WTC11 (cell line): Measurements from ENCODE around the gene MIA3. TPM values are rescaled to one million over a fixed set of nuclear protein-coding genes. Genes with fewer than 3 reads are reported as not detected.

ENCODE experiments used
- ATAC-seq: fragments of 200-7000 bp; cut with Tn5 transposase; 2 replicates; pipeline ENCODE4 v1.10.0; 2021; ENCODE audit warnings: mild to moderate bottlenecking, moderate library complexity
- CTCF ChIA-PET: fragments of 300-600 bp; sonication (Branson Sonifier 250); formaldehyde crosslinking; loops from one replicate; lab custom pipeline; 2021; ENCODE audit warnings: antibody characterized with exemption; lab: Charles Lee
- POLR2A ChIA-PET: fragments of 350-600 bp; sonication (Branson Sonifier 250); formaldehyde crosslinking; loops from one replicate; lab custom pipeline; 2021; ENCODE audit warnings: antibody characterized with exemption; lab: Charles Lee
- DNase-seq: peaks from one replicate; pipeline ENCODE4 v3.0.0; 2021; ENCODE audit warnings: low spot score
- H3K27ac Mint-ChIP-seq: 2 replicates; pipeline ENCODE4 v1.8.0; 2021; ENCODE audit warnings: mixed read lengths
- H3K27me3 Mint-ChIP-seq: 2 replicates; pipeline ENCODE4 v1.8.0; 2021; ENCODE audit warnings: low read depth, mild to moderate bottlenecking, moderate library complexity, mixed read lengths
- H3K36me3 Mint-ChIP-seq: 2 replicates; pipeline ENCODE4 v1.8.0; 2021; ENCODE audit warnings: mixed read lengths
- H3K4me1 Mint-ChIP-seq: 2 replicates; pipeline ENCODE4 v1.8.0; 2022; ENCODE audit warnings: mixed read lengths
- H3K4me3 Mint-ChIP-seq: 2 replicates; pipeline ENCODE4 v1.8.0; 2021; ENCODE audit warnings: mild to moderate bottlenecking, moderate library complexity, mixed read lengths
- H3K9me3 Mint-ChIP-seq: 2 replicates; pipeline ENCODE4 v1.8.0; 2021; ENCODE audit warnings: mixed read lengths
- ATF3 ChIP-seq: sonication (generic); formaldehyde crosslinking; conservative IDR thresholded peaks from 2 replicates; pipeline ENCODE4 v1.8.1; 2022; ENCODE audit warnings: mild to moderate bottlenecking, missing genetic modification reagents
- ATF6 ChIP-seq: sonication (generic); formaldehyde crosslinking; IDR thresholded peaks from 2 replicates; pipeline ENCODE4 v1.8.1; 2023; ENCODE audit warnings: mild to moderate bottlenecking, missing genetic modification reagents
- CTCF ChIP-seq: fragments of 200-600 bp; IDR thresholded peaks from 2 replicates; pipeline ENCODE4 v1.8.0; 2022; ENCODE audit warnings: antibody characterized with exemption
- GABPB1 ChIP-seq: sonication (generic); formaldehyde crosslinking; IDR thresholded peaks from 2 replicates; pipeline ENCODE4 v1.8.1; 2023; ENCODE audit warnings: mild to moderate bottlenecking, missing genetic modification reagents
- NFE2L1 ChIP-seq: sonication (generic); formaldehyde crosslinking; IDR thresholded peaks from 2 replicates; pipeline ENCODE4 v1.8.1; 2023; ENCODE audit warnings: missing genetic modification reagents
- NR2C2 ChIP-seq: sonication (generic); formaldehyde crosslinking; IDR thresholded peaks from 2 replicates; pipeline ENCODE4 v1.8.0; 2022; ENCODE audit warnings: mild to moderate bottlenecking, missing genetic modification reagents
- PREB ChIP-seq: sonication (generic); formaldehyde crosslinking; IDR thresholded peaks from 2 replicates; pipeline ENCODE4 v1.8.1; 2022; ENCODE audit warnings: mild to moderate bottlenecking, missing genetic modification reagents, moderate library complexity, borderline replicate concordance
- PRRX2 ChIP-seq: fragments of 250-450 bp; sonication (Bioruptor Pico); IDR thresholded peaks from 2 replicates; pipeline ENCODE4 v1.8.0; 2021; ENCODE audit warnings: mild to moderate bottlenecking
- RORB ChIP-seq: fragments of 250-450 bp; sonication (Bioruptor Pico); IDR thresholded peaks from 2 replicates; pipeline ENCODE4 v1.9.0; 2021; ENCODE audit warnings: mild to moderate bottlenecking
- SOX15 ChIP-seq: fragments of 250-450 bp; sonication (Bioruptor Pico); IDR thresholded peaks from 2 replicates; pipeline ENCODE4 v1.9.0; 2021; ENCODE audit warnings: mild to moderate bottlenecking
- TEAD4 ChIP-seq: sonication (generic); formaldehyde crosslinking; IDR thresholded peaks from 2 replicates; pipeline ENCODE4 v1.8.0; 2022; ENCODE audit warnings: mild to moderate bottlenecking, missing genetic modification reagents
- ZNF425 ChIP-seq: fragments of 250-450 bp; sonication (Bioruptor Pico); conservative IDR thresholded peaks from 2 replicates; pipeline ENCODE4 v1.9.0; 2021; ENCODE audit warnings: mild to moderate bottlenecking
- ZNF512 ChIP-seq: sonication (generic); formaldehyde crosslinking; IDR thresholded peaks from 2 replicates; pipeline ENCODE4 v1.8.1; 2022; ENCODE audit warnings: missing genetic modification reagents, borderline replicate concordance
- total RNA-seq: library from RNA; stranded (reverse); gene quantifications from 3 replicates; pipeline ENCODE4 v1.2.3, GENCODE V29; 2021

Gene MIA3
- total RNA-seq, 1 experiment from 2014 or later: 70.0 TPM

GRCh38 chr1:222634180-222635013 is 16.5 kb downstream of the MIA3 start:
- peak; percentile 65 for ATAC-seq
- no peaks in the 10 kb centered on the region for H3K9me3 Mint-ChIP-seq

GRCh38 chr1:222641269-222641948 is 23.5 kb downstream of the MIA3 start:
- Mint-ChIP-seq H3K4me1 (peaks cover 13% of the 10 kb centered on the region), H3K9me3 (no peaks in the 10 kb centered on the region)
- TF ChIP-seq NR2C2 (CRISPR knock-in tag): no peak
- TF ChIP-seq ZNF425: no peak
- no peak for TF ChIP-seq RORB (CRISPR knock-in tag)
- TF ChIP-seq, all 79 proteins: peak for 0
- ATAC-seq (no peak), DNase-seq (no peak)
- H3K4me3 Mint-ChIP-seq: no peak overlapping the region
- no peaks in the 10 kb centered on the region for H3K27me3 Mint-ChIP-seq
- H3K36me3 Mint-ChIP-seq: peaks cover 33% of the 10 kb centered on the region
- ChIA-PET CTCF (interaction anchor here (1.1 kb wide), 1 partner anchor 176 kb away, joined by 3 read pairs; no protein-coding TSS in a partner anchor), POLR2A (no interaction called here)
- H3K27ac Mint-ChIP-seq: no peak overlapping the region

More at GRCh38 chr1:222634180-222635013, 16.5 kb downstream of the MIA3 start:
- POLR2A ChIA-PET: interaction anchor here (0.5 to 1.4 kb wide), 4 partner anchors 10 to 1899 kb away, joined by 3 read pairs; partner anchors contain the start of gene TAF1A
- H3K36me3 Mint-ChIP-seq: peaks cover 65% of the 10 kb centered on the region
- no peak overlapping the region for H3K4me3 Mint-ChIP-seq
- H3K4me1 Mint-ChIP-seq: no peaks in the 10 kb centered on the region
- no peaks in the 10 kb centered on the region for H3K27me3 Mint-ChIP-seq
- TF ChIP-seq CTCF: peak; percentile 76
- no peak for TF ChIP-seq ATF6 (CRISPR knock-in tag)
- TF ChIP-seq, all 79 proteins: peak for 1
- CTCF ChIA-PET: interaction anchor here (0.8 to 2.2 kb wide), 24 partner anchors 10 to 539 kb away, joined by 3 to 40 read pairs (median 4); partner anchors contain the start of genes FAM177B and TAF1A
- no peak overlapping the region for H3K27ac Mint-ChIP-seq
- peak; percentile 32 for DNase-seq

GRCh38 chr1:222642468-222642867 is 24.6 kb downstream of the MIA3 start:
- no peak for ATAC-seq
- peak overlapping the region; percentile 17; the same call in 1 of the 2 replicates for H3K4me3 Mint-ChIP-seq

GRCh38 chr1:222643606-222643937 is 25.7 kb downstream of the MIA3 start:
- ATAC-seq: no peak; the same call in 1 of the 2 replicates
- peak overlapping the region; percentile 97 for H3K27ac Mint-ChIP-seq
- peaks cover 21% of the 10 kb centered on the region for H3K36me3 Mint-ChIP-seq
- H3K9me3 Mint-ChIP-seq: no peaks in the 10 kb centered on the region
- DNase-seq: no peak
- H3K4me1 Mint-ChIP-seq: peaks cover 13% of the 10 kb centered on the region
- ChIA-PET CTCF (interaction anchor here (1.9 to 3.3 kb wide), 2 partner anchors 9 to 179 kb away, joined by 7 to 28 read pairs; no protein-coding TSS in a partner anchor), POLR2A (interaction anchor here (0.6 to 1.9 kb wide), 4 partner anchors 25 to 69 kb away, joined by 3 to 7 read pairs (median 4); partner anchors contain the start of genes AIDA, BROX and TAF1A)
- peak overlapping the region; percentile 97 for H3K4me3 Mint-ChIP-seq
- no peaks in the 10 kb centered on the region for H3K27me3 Mint-ChIP-seq
- no peak for TF ChIP-seq GABPB1
- TF ChIP-seq ZNF512 (CRISPR knock-in tag): no peak
- no peak for TF ChIP-seq PREB (CRISPR knock-in tag)
- no peak for TF ChIP-seq ZNF425
- TF ChIP-seq ATF3 (CRISPR knock-in tag): no peak
- TF ChIP-seq PRRX2 (CRISPR knock-in tag): no peak
- TF ChIP-seq NFE2L1: no peak

More at GRCh38 chr1:222642468-222642867, 24.6 kb downstream of the MIA3 start:
- Mint-ChIP-seq H3K27ac (no peak overlapping the region), H3K4me1 (peaks cover 13% of the 10 kb centered on the region), H3K9me3 (no peaks in the 10 kb centered on the region), H3K36me3 (peaks cover 29% of the 10 kb centered on the region), H3K27me3 (no peaks in the 10 kb centered on the region)
- no peak for TF ChIP-seq SOX15 (CRISPR knock-in tag)
- TF ChIP-seq RORB (CRISPR knock-in tag): no peak
- TF ChIP-seq TEAD4: no peak
- DNase-seq: no peak
- ChIA-PET POLR2A (no interaction called here), CTCF (interaction anchor here (3.3 kb wide), 1 partner anchor 8 kb away, joined by 28 read pairs; no protein-coding TSS in a partner anchor)
